HEK293 (cell line): Measurements from ENCODE around the gene RPS15.

ENCODE experiments used
- CTCF ChIA-PET: fragments of 350-600 bp; formaldehyde crosslinking; extraction: SDS; loops from one replicate; lab custom pipeline; 2021; ENCODE audit warnings: antibody characterized with exemption; lab: Yijun Ruan, JAX
- POLR2A ChIA-PET: fragments of 300-600 bp; formaldehyde crosslinking; extraction: SDS; loops from one replicate; lab custom pipeline; 2020; ENCODE audit warnings: antibody characterized with exemption, inconsistent platforms; lab: Yijun Ruan, JAX
- H3K27ac ChIP-seq: fragments of 200-500 bp; sonication (Bioruptor generic); 2 replicates; pipeline ENCODE4 v1.5.1; 2014; ENCODE audit warnings: low read depth, low read length, control low read depth, inconsistent platforms; ENCODE audit errors: extremely low read depth
- H3K36me3 ChIP-seq, 2 experiments: fragments of 200-500 bp in 1 of 2; sonication (Bioruptor generic) in 1 of 2; 1 replicate in 1 of 2; 2 replicates in 1 of 2; pipeline ENCODE4 v1.5.1; 2014 to 2017; ENCODE audit warnings: inconsistent platforms in 2 of 2, low read length in 2 of 2; ENCODE audit not compliant: control insufficient read depth in 2 of 2, insufficient read depth in 1 of 2
- H3K4me1 ChIP-seq: fragments of 200-500 bp; sonication (Bioruptor generic); 2 replicates; pipeline ENCODE4 v1.5.1; 2014; ENCODE audit warnings: mild to moderate bottlenecking, low read length, inconsistent platforms; ENCODE audit not compliant: control insufficient read depth, insufficient read depth
- H3K4me3 ChIP-seq: 2 replicates; pipeline ENCODE4 v1.5.1; 2011; ENCODE audit warnings: low read depth, mild to moderate bottlenecking, control low read depth, low read length, moderate library complexity
- H3K9me3 ChIP-seq: fragments of 200-500 bp; sonication (Bioruptor generic); 2 replicates; pipeline ENCODE4 v1.5.1; 2014; ENCODE audit warnings: low read depth, low read length, inconsistent platforms; ENCODE audit not compliant: control insufficient read depth, insufficient read depth
- MZF1 ChIP-seq: fragments of 450-650 bp; formaldehyde crosslinking; IDR thresholded peaks from 2 replicates; pipeline ENCODE4 v1.5.1; 2017; ENCODE audit warnings: missing biosample characterization, missing genetic modification characterization, borderline replicate concordance
- OVOL3 ChIP-seq: fragments of 450-650 bp; formaldehyde crosslinking; IDR thresholded peaks from 2 replicates; pipeline ENCODE4 v1.5.1; 2016; ENCODE audit warnings: missing biosample characterization, missing genetic modification characterization
- PRDM10 ChIP-seq: fragments of 450-650 bp; formaldehyde crosslinking; IDR thresholded peaks from 2 replicates; pipeline ENCODE4 v1.5.1; 2016; ENCODE audit warnings: missing biosample characterization, missing genetic modification characterization
- REST ChIP-seq: fragments of 450-650 bp; formaldehyde crosslinking; IDR thresholded peaks from 2 replicates; pipeline ENCODE4 v1.5.1; 2016; ENCODE audit warnings: missing biosample characterization, missing genetic modification characterization
- ZBTB20 ChIP-seq: fragments of 450-650 bp; formaldehyde crosslinking; IDR thresholded peaks from 2 replicates; pipeline ENCODE4 v1.5.1; 2016; ENCODE audit warnings: missing biosample characterization, missing genetic modification characterization
- ZBTB6 ChIP-seq: fragments of 450-650 bp; formaldehyde crosslinking; IDR thresholded peaks from 2 replicates; pipeline ENCODE4 v1.5.1; 2017; ENCODE audit warnings: missing biosample characterization, missing genetic modification characterization
- ZBTB8A ChIP-seq: fragments of 450-650 bp; formaldehyde crosslinking; IDR thresholded peaks from 2 replicates; pipeline ENCODE4 v1.5.1; 2016; ENCODE audit warnings: missing biosample characterization, missing genetic modification characterization
- ZNF16 ChIP-seq: fragments of 450-650 bp; formaldehyde crosslinking; IDR thresholded peaks from 2 replicates; pipeline ENCODE4 v1.5.1; 2016; ENCODE audit warnings: low read depth, missing biosample characterization, missing genetic modification characterization
- ZNF223 ChIP-seq: fragments of 450-650 bp; formaldehyde crosslinking; IDR thresholded peaks from 2 replicates; pipeline ENCODE4 v1.5.1; 2016; ENCODE audit warnings: missing biosample characterization, missing genetic modification characterization
- ZNF266 ChIP-seq: fragments of 450-650 bp; formaldehyde crosslinking; IDR thresholded peaks from 2 replicates; pipeline ENCODE4 v1.5.1; 2016; ENCODE audit warnings: missing biosample characterization, missing genetic modification characterization, low read depth
- ZNF449 ChIP-seq: fragments of 450-650 bp; formaldehyde crosslinking; IDR thresholded peaks from 2 replicates; pipeline ENCODE4 v1.5.1; 2017; ENCODE audit warnings: missing biosample characterization, mild to moderate bottlenecking, missing genetic modification characterization, moderate library complexity
- ZNF473 ChIP-seq: fragments of 450-650 bp; formaldehyde crosslinking; IDR thresholded peaks from 2 replicates; pipeline ENCODE4 v1.5.1; 2017; ENCODE audit warnings: missing biosample characterization, missing genetic modification characterization
- ZNF513 ChIP-seq: fragments of 450-650 bp; IDR thresholded peaks from 2 replicates; pipeline ENCODE4 v1.5.1; 2018; ENCODE audit warnings: missing biosample characterization, missing genetic modification characterization
- ZNF558 ChIP-seq: fragments of 450-650 bp; formaldehyde crosslinking; IDR thresholded peaks from 2 replicates; pipeline ENCODE4 v1.5.1; 2016; ENCODE audit warnings: missing biosample characterization, missing genetic modification characterization
- ZNF701 ChIP-seq: fragments of 450-650 bp; formaldehyde crosslinking; IDR thresholded peaks from 2 replicates; pipeline ENCODE4 v1.5.1; 2016; ENCODE audit warnings: missing biosample characterization, missing genetic modification characterization
- ZNF704 ChIP-seq: fragments of 450-650 bp; formaldehyde crosslinking; IDR thresholded peaks from 2 replicates; pipeline ENCODE4 v1.5.1; 2016; ENCODE audit warnings: missing biosample characterization, missing genetic modification characterization
- ZNF747 ChIP-seq: fragments of 450-650 bp; formaldehyde crosslinking; IDR thresholded peaks from 2 replicates; pipeline ENCODE4 v1.5.1; 2016; ENCODE audit warnings: missing biosample characterization, missing genetic modification characterization
- ZXDB ChIP-seq: fragments of 450-650 bp; formaldehyde crosslinking; IDR thresholded peaks from 2 replicates; pipeline ENCODE4 v1.5.1; 2016; ENCODE audit warnings: missing biosample characterization, missing genetic modification characterization

Gene RPS15

GRCh38 chr19:1408300-1409203 lies 29.6 kb upstream of the RPS15 start (continued):
- TF ChIP-seq ZNF473 (tag by site-specific recombination) (no peak), ZBTB8A (0 out of 2 replicates have a peak, but pooled peaks have one; percentile 30)

GRCh38 chr19:1409204-1410005 lies 28.8 kb upstream of the RPS15 start:
- H3K27ac ChIP-seq = peak overlapping the region; percentile 98
- H3K4me3 ChIP-seq = peak overlapping the region; percentile 85
- ChIA-PET POLR2A (interaction anchor here (0.6 to 1.4 kb wide), 7 partner anchors 10 to 424 kb away, joined by 3 to 5 read pairs (median 3); partner anchors contain the start of gene CIRBP), CTCF (interaction anchor here (0.6 to 1.0 kb wide), 2 partner anchors 25 to 28 kb away, joined by 3 to 5 read pairs; no protein-coding TSS in a partner anchor)
- H3K4me1 ChIP-seq = peaks cover 9% of the 10 kb centered on the region
- no peaks in the 10 kb centered on the region for H3K9me3 ChIP-seq
- peaks cover 7 to 51% of the 10 kb centered on the region in 2 experiments; a peak in 2 of 3 replicates for H3K36me3 ChIP-seq
- TF ChIP-seq ZNF449 (tag by site-specific recombination) (no peak), ZBTB6 (tag by site-specific recombination) (no peak), ZBTB20 (tag by site-specific recombination) (no peak), ZNF513 (tag by site-specific recombination) (no peak), ZXDB (0 out of 2 replicates have a peak, but pooled peaks have one; percentile 1), OVOL3 (tag by site-specific recombination) (no peak), ZNF558 (tag by site-specific recombination) (no peak), MZF1 (tag by site-specific recombination) (no peak), PRDM10 (tag by site-specific recombination) (peak; percentile 37; the same call in 1 of the 2 replicates), REST (tag by site-specific recombination) (no peak), ZNF16 (tag by site-specific recombination) (no peak), ZNF701 (tag by site-specific recombination) (no peak), ZNF747 (no peak), ZNF704 (no peak), ZNF223 (tag by site-specific recombination) (no peak), ZNF266 (no peak)
